Osteoblast (primary cell): ENCODE results near the gene BSCL2. TPM values are rescaled to one million over a fixed set of nuclear protein-coding genes. Genes with fewer than 3 reads are reported as not detected.

Source experiments
- DNase-seq: peaks from one replicate; pipeline ENCODE4 v3.0.0; 2011; ENCODE audit warnings: low spot score, mixed read lengths; ENCODE audit not compliant: insufficient read length; ENCODE audit errors: missing footprints
- H2AFZ ChIP-seq: 2 replicates; pipeline ENCODE4 v1.6.0; 2011; ENCODE audit warnings: mild to moderate bottlenecking, low read length
- H3K27ac ChIP-seq: 2 replicates; pipeline ENCODE4 v1.5.1; 2011; ENCODE audit warnings: mild to moderate bottlenecking, low read depth, low read length, moderate library complexity
- H3K27me3 ChIP-seq: 2 replicates; pipeline ENCODE4 v1.6.0; 2012; ENCODE audit warnings: mild to moderate bottlenecking, control low read depth, inconsistent platforms, low read length, moderate library complexity; ENCODE audit not compliant: insufficient read depth
- H3K36me3 ChIP-seq: 2 replicates; pipeline ENCODE4 v1.5.1; 2011; ENCODE audit warnings: mild to moderate bottlenecking, low read length, control low read depth, moderate library complexity; ENCODE audit not compliant: insufficient read depth
- H3K4me1 ChIP-seq: 2 replicates; pipeline ENCODE4 v1.5.1; 2011; ENCODE audit warnings: mild to moderate bottlenecking, low read length, control low read depth, moderate library complexity; ENCODE audit not compliant: insufficient read depth
- H3K4me2 ChIP-seq: 2 replicates; pipeline ENCODE4 v1.6.0; 2011; ENCODE audit warnings: mild to moderate bottlenecking, low read length; ENCODE audit not compliant: insufficient read depth
- H3K4me3 ChIP-seq: fragments of 200-600 bp; sonication (generic); 3 replicates; pipeline ENCODE4 v1.5.1; 2012; ENCODE audit warnings: mild to moderate bottlenecking, low read length, inconsistent platforms; ENCODE audit not compliant: insufficient read depth
- H3K79me2 ChIP-seq: 2 replicates; pipeline ENCODE4 v1.6.0; 2012; ENCODE audit warnings: mild to moderate bottlenecking, low read length, control low read depth, inconsistent platforms; ENCODE audit not compliant: insufficient read depth
- H3K9me3 ChIP-seq: 2 replicates; pipeline ENCODE4 v1.5.1; 2011; ENCODE audit warnings: low read depth, low read length, control low read depth
- H4K20me1 ChIP-seq: 2 replicates; pipeline ENCODE4 v1.6.0; 2012; ENCODE audit warnings: mild to moderate bottlenecking, low read length, control low read depth; ENCODE audit not compliant: insufficient read depth
- total RNA-seq: library from RNA; depleted of rRNA; stranded (reverse); fragments of >200 nt; gene quantifications from 2 replicates; pipeline ENCODE4 v1.2.3, GENCODE V29; 2012
- TF ChIP-seq, protein P1 (sequence below): IDR thresholded peaks from 2 replicates; pipeline ENCODE4 v1.5.1; 2011; ENCODE audit warnings: mild to moderate bottlenecking, low read depth, low read length, moderate library complexity; ENCODE audit errors: extremely low read depth

The BSCL2 gene
- total RNA-seq, 1 donor: 67.7 TPM

DNA sequence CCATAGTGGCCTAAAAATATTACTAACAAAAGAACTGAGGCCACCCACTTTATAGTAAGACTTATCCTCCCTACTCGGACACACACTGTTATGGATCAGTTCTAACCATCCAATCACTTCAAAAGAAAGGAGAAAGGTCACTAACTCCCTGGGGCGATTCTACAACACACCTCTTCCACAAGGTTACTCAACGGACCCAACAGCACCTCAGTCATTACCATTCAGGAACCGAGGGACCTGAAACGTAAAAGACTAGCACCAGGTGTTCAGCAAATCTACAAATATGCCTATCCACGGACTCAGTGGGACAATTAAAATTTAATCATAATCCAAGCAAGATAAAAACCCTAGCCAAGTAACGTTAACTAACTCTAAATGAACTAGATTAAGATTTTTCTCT is 18.4 kb upstream of the BSCL2 start:
- TF ChIP-seq, protein P1, sequence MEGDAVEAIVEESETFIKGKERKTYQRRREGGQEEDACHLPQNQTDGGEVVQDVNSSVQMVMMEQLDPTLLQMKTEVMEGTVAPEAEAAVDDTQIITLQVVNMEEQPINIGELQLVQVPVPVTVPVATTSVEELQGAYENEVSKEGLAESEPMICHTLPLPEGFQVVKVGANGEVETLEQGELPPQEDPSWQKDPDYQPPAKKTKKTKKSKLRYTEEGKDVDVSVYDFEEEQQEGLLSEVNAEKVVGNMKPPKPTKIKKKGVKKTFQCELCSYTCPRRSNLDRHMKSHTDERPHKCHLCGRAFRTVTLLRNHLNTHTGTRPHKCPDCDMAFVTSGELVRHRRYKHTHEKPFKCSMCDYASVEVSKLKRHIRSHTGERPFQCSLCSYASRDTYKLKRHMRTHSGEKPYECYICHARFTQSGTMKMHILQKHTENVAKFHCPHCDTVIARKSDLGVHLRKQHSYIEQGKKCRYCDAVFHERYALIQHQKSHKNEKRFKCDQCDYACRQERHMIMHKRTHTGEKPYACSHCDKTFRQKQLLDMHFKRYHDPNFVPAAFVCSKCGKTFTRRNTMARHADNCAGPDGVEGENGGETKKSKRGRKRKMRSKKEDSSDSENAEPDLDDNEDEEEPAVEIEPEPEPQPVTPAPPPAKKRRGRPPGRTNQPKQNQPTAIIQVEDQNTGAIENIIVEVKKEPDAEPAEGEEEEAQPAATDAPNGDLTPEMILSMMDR: no peak
- Histone ChIP-seq H3K79me2 (peaks cover 79% of the 10 kb centered on the region), H3K4me1 (peaks cover 19% of the 10 kb centered on the region), H3K27ac (peak overlapping the region; percentile 73), H2AFZ (no peak overlapping the region), H3K4me2 (peak overlapping the region; percentile 87), H3K4me3 (peak overlapping the region; percentile 98), H3K36me3 (peaks cover 36% of the 10 kb centered on the region), H3K9me3 (no peaks in the 10 kb centered on the region), H3K27me3 (no peaks in the 10 kb centered on the region), H4K20me1 (peaks cover 33% of the 10 kb centered on the region)
- no peak for DNase-seq

DNA sequence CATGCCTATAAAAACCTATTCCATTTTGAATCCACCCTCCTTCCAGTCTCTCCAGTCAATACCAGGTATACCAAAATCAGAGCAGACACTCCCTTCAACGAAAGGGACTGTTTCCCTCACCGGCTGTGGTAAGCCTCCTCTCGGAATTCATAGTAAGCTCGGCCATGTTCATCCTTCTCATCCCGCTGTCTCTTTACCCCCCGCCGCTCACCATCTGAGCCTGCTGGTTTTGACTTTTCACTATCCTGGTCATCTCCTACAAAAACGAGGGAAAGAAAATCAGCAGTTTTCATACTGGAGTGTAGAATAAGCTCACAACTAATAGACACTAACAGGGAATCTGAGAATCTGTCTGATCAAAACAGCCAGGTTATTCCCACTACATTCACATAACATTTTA is 16.9 kb upstream of the BSCL2 start:
- Histone ChIP-seq H3K9me3 (no peaks in the 10 kb centered on the region), H3K27me3 (no peaks in the 10 kb centered on the region), H3K36me3 (peaks cover 48% of the 10 kb centered on the region), H3K4me1 (peaks cover 14% of the 10 kb centered on the region), H3K27ac (peak overlapping the region; percentile 20), H3K4me3 (peak overlapping the region; percentile 98), H3K4me2 (peak overlapping the region; percentile 87), H2AFZ (no peak overlapping the region), H4K20me1 (peaks cover 33% of the 10 kb centered on the region), H3K79me2 (peaks cover 80% of the 10 kb centered on the region)
- TF ChIP-seq, protein P1: no peak
- no peak for DNase-seq

DNA sequence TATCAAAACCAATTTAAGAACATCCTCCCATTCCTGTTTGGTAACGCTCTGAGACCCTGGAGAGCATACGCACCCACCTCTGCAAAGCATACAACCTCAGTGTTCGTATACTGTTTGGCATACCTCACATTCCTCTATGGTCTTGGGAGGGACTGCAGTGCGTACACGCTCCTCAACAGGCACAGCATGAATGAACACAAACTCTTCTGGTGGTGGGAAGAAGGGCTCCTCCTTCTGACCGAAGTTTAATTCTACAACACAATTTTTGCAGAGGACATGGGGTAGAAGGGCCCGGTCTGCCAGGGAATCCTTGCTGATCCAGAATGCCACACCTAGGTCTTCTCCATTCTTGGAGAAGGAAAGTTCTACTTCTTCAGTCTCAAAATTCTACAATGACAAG is 14.8 kb upstream of the BSCL2 start:
- Histone ChIP-seq H4K20me1 (peaks cover 33% of the 10 kb centered on the region), H3K4me2 (no peak overlapping the region), H3K79me2 (peaks cover 95% of the 10 kb centered on the region), H3K27ac (no peak overlapping the region), H2AFZ (no peak overlapping the region), H3K9me3 (no peaks in the 10 kb centered on the region), H3K4me3 (no peak overlapping the region), H3K36me3 (peaks cover 69% of the 10 kb centered on the region), H3K4me1 (peaks cover 14% of the 10 kb centered on the region), H3K27me3 (no peaks in the 10 kb centered on the region)
- no peak for DNase-seq
- TF ChIP-seq, protein P1: no peak

DNA sequence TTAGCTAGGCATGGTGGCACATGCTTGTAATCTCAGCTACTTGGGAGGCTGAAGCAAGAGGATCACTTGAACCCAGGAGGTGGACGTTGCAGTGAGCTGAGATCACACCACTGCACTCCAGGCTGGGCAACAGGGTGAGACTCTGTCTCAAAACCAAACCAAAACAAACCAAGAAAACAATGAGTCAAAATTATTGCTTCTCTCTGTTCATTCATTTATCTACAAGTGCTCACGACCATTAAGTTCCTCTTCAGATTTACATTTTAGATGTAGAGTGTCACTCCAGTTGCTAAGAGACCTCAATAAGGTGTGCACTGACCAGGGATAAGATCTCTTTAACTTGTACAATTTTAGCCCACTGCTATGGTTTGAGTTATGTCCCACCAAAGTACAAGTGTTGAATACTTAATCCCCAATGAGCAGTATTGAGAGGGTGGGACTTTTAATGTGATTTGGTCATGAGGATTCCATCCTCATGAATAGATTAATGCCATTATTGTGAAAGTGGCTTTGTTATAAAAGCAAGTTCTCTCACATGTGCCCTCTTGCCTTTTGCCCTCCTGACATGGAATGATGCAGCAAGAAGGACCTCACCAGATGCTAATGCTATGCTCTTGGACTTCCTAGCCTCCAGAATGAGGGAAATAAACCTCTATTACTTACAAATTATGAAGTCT is 12.2 kb upstream of the BSCL2 start:
- Histone ChIP-seq H3K79me2 (peaks cover 95% of the 10 kb centered on the region), H3K4me3 (no peak overlapping the region), H4K20me1 (peaks cover 10% of the 10 kb centered on the region), H3K4me1 (peaks cover 10% of the 10 kb centered on the region), H3K36me3 (peaks cover 93% of the 10 kb centered on the region), H2AFZ (no peak overlapping the region), H3K27me3 (no peaks in the 10 kb centered on the region), H3K27ac (peak overlapping the region; percentile 22), H3K4me2 (no peak overlapping the region), H3K9me3 (no peaks in the 10 kb centered on the region)
- no peak for DNase-seq
- TF ChIP-seq, protein P1: no peak
